ENCODE data around the gene F8A3.
"Not testable (repeated sequence)": the region's sequence is repeated elsewhere in the genome, so short reads cannot be mapped to it uniquely, and the experiment has no call there.

The F8A3 gene

GRCh38 chrX:155458471-155458870 is at the start of gene F8A3:
F8A3 (minus strand) TSS chrX:155458620; CDS start chrX:155458600, 20 bp downstream.
- DNase-seq = not testable (repeated sequence)

- DNase-seq = no peak
These were observed 46.9 kb upstream of the F8A3 start for GRCh38 chrX:155505296-155505695.

- DNase-seq = not testable (repeated sequence)
These were observed 36.7 kb upstream of the F8A3 start for GRCh38 chrX:155495134-155495533.

GRCh38 chrX:155491421-155491820 is 33.0 kb upstream of the F8A3 start:
- DNase-seq = not testable (repeated sequence)

GRCh38 chrX:155477136-155477535 is 18.7 kb upstream of the F8A3 start:
- DNase-seq = not testable (repeated sequence)

GRCh38 chrX:155466269-155466938 is 8.0 kb upstream of the F8A3 start:
- DNase-seq = not testable (repeated sequence)

- not testable (repeated sequence) for DNase-seq
These were observed 2.1 kb upstream of the F8A3 start for GRCh38 chrX:155460501-155460900.

- not testable (repeated sequence) for DNase-seq
These were observed 516 bp downstream of the F8A3 start for GRCh38 chrX:155457761-155458447.

- DNase-seq = no peak
These were observed 17.3 kb downstream of the F8A3 start for GRCh38 chrX:155441097-155441496.

GRCh38 chrX:155435744-155436112 is 22.7 kb downstream of the F8A3 start:
- DNase-seq = no peak

- DNase-seq = no peak
These were observed 23.3 kb downstream of the F8A3 start for GRCh38 chrX:155434906-155435743.

- no peak for DNase-seq
These were observed 40.7 kb downstream of the F8A3 start for GRCh38 chrX:155417769-155418168.
